Endothelial cell of umbilical vein (primary cell): Measurements from ENCODE around the gene PON2. TPM values are rescaled to one million over a fixed set of nuclear protein-coding genes. Genes with fewer than 3 reads are reported as not detected.

Experiments used
- BruUV-seq: library from RNA; stranded (reverse); fragments of 400-500 nt; replicated peaks from 2 replicates; lab custom pipeline; 2021; lab: Mats Ljungman, UMichigan
- CTCF ChIA-PET: fragments of 300-600, 350-600 bp; sonication (Branson Sonifier 250); formaldehyde crosslinking; loops from one replicate; lab custom pipeline; 2021; ENCODE audit warnings: antibody characterized with exemption, inconsistent platforms; lab: Charles Lee
- POLR2A ChIA-PET: fragments of 300-600, 350-600 bp; sonication (Branson Sonifier 250); formaldehyde crosslinking; loops from one replicate; lab custom pipeline; 2021; ENCODE audit warnings: antibody characterized with exemption, inconsistent platforms; lab: Charles Lee
- DNase-seq: peaks from one replicate; pipeline ENCODE4 v3.0.0-alpha.2; 2011; ENCODE audit warnings: low read depth, low spot score
- FAIRE-seq: peaks from 2 replicates; lab custom pipeline; 2011; peaks lifted over from hg19 to GRCh38; lab: Jason Lieb, UNC
- H2AFZ ChIP-seq: 2 replicates; pipeline ENCODE4 v1.6.0; 2012; ENCODE audit warnings: low read depth, low read length, control low read depth, inconsistent platforms
- H3K27ac ChIP-seq: 2 replicates; pipeline ENCODE4 v1.5.1; 2011; ENCODE audit warnings: low read depth, mild to moderate bottlenecking, control low read depth, low read length, moderate library complexity; ENCODE audit not compliant: insufficient read depth
- H3K27me3 ChIP-seq, 2 experiments: 2 replicates each; pipeline versions ENCODE4 v1.6.0 to v1.6.1; 2011; ENCODE audit warnings: low read length in 2 of 2, mixed read lengths in 1 of 2; ENCODE audit not compliant: control insufficient read depth in 2 of 2, insufficient read depth in 2 of 2
- H3K36me3 ChIP-seq, 2 experiments: 2 replicates in 1 of 2; 3 replicates in 1 of 2; pipeline ENCODE4 v1.5.1; 2011; ENCODE audit warnings: low read length in 2 of 2, mild to moderate bottlenecking in 1 of 2, moderate library complexity in 1 of 2; ENCODE audit not compliant: control insufficient read depth in 2 of 2, insufficient read depth in 2 of 2; ENCODE audit errors: extremely low read depth in 1 of 2
- H3K4me1 ChIP-seq: 3 replicates; pipeline ENCODE4 v1.5.1; 2011; ENCODE audit warnings: mild to moderate bottlenecking, low read length; ENCODE audit not compliant: control insufficient read depth, insufficient read depth; ENCODE audit errors: extremely low read depth
- H3K4me2 ChIP-seq: 2 replicates; pipeline ENCODE4 v1.6.1; 2011; ENCODE audit warnings: low read length, control low read depth, mixed read lengths; ENCODE audit not compliant: insufficient read depth
- H3K4me3 ChIP-seq, 3 experiments: fragments of 200-600 bp in 1 of 3; sonication (generic), shearing (Covaris generic) in 1 of 3; replicated peaks in 1 of 3; 2 replicates each; pipeline ENCODE4 v1.5.1; 2011 to 2016; ENCODE audit warnings: control low read depth in 3 of 3, low read length in 3 of 3, mild to moderate bottlenecking in 2 of 3, inconsistent platforms in 1 of 3, low read depth in 1 of 3, moderate library complexity in 1 of 3; ENCODE audit not compliant: insufficient read depth in 1 of 3
- H3K79me2 ChIP-seq: 2 replicates; pipeline ENCODE4 v1.6.0; 2012; ENCODE audit warnings: low read length, inconsistent platforms; ENCODE audit not compliant: control insufficient read depth, insufficient read depth
- H3K9ac ChIP-seq: replicated peaks from 2 replicates; pipeline ENCODE3; 2011; ENCODE audit warnings: low read length, control low read depth; ENCODE audit not compliant: insufficient read depth; ENCODE audit errors: extremely low read depth
- H3K9me1 ChIP-seq: replicated peaks from 3 replicates; pipeline ENCODE4 v1.6.0; 2011; ENCODE audit warnings: mild to moderate bottlenecking, low read length; ENCODE audit not compliant: control insufficient read depth, insufficient read depth; ENCODE audit errors: extremely low read depth
- H3K9me3 ChIP-seq: replicated peaks from 2 replicates; pipeline ENCODE4 v1.5.1; 2012; ENCODE audit warnings: low read length, inconsistent platforms; ENCODE audit not compliant: control insufficient read depth, insufficient read depth
- H4K20me1 ChIP-seq: replicated peaks from 2 replicates; pipeline ENCODE3; 2011; ENCODE audit warnings: mild to moderate bottlenecking, low read length; ENCODE audit not compliant: control insufficient read depth, insufficient read depth; ENCODE audit errors: extremely low read depth
- FOS ChIP-seq: IDR thresholded peaks from 2 replicates; pipeline ENCODE4 v1.6.1; 2011; ENCODE audit warnings: mild to moderate bottlenecking, low read length, moderate library complexity, borderline replicate concordance; ENCODE audit not compliant: insufficient read depth
- JUN ChIP-seq: IDR thresholded peaks from 2 replicates; pipeline ENCODE4 v1.6.1; 2011; ENCODE audit warnings: borderline replicate concordance, low read depth; ENCODE audit not compliant: insufficient read length, insufficient read depth
- MYC ChIP-seq: IDR thresholded peaks from one replicate; pipeline ENCODE4 v1.6.1; 2011; ENCODE audit warnings: mild to moderate bottlenecking, low read depth, low read length
- POLR2AphosphoS5 ChIP-seq: IDR thresholded peaks from 2 replicates; pipeline ENCODE4 v1.6.1; 2012; ENCODE audit warnings: low read depth, mild to moderate bottlenecking, control low read depth, low read length, moderate library complexity; ENCODE audit not compliant: insufficient read depth
- dilution Hi-C: fragments of 300-500 bp; cut with MboI; formaldehyde crosslinking; loops from one replicate; pipeline ENCODE4 v1.15.0; 2019; ENCODE audit warnings: low sequenced_read_pairs; ENCODE audit not compliant: extremely low pct_ligation_motif_present
- intact Hi-C: fragments of 100-400 bp; cut with micrococcal nuclease; formaldehyde crosslinking; loops from one replicate; pipeline ENCODE4 v1.10.0; 2022
- polyA plus RNA-seq, 4 experiments: library from polyadenylated mRNA; depleted of rRNA in 3 of 4; stranded (reverse) in 3 of 4; unstranded in 1 of 4; fragments of >200 nt; gene quantifications; 2 replicates each; pipeline versions ENCODE4 v1.2.1 to v1.2.3, GENCODE V29; 2011 to 2012; ENCODE audit warnings: missing spikeins in 1 of 4
- total RNA-seq: library from RNA; stranded (reverse); gene quantifications from 2 replicates; pipeline ENCODE4 v1.2.3, GENCODE V29; 2021
- TF ChIP-seq, protein P1 (sequence below), 2 donors: IDR thresholded peaks; 1 replicate in 1 of 2; 2 replicates in 1 of 2; pipeline ENCODE4 v1.5.1; 2011; ENCODE audit warnings: low read length in 2 of 2, mild to moderate bottlenecking in 2 of 2, moderate library complexity in 2 of 2, control low read depth in 1 of 2, inconsistent platforms in 1 of 2, low read depth in 1 of 2; ENCODE audit not compliant: insufficient read depth in 1 of 2; ENCODE audit errors: extremely low read depth in 1 of 2

Gene PON2
- total and polyA plus RNA-seq, 2 donors (not counting 3 experiments of a cell fraction or from before 2014, with no cell fraction given) = 110 to 125 TPM

DNA sequence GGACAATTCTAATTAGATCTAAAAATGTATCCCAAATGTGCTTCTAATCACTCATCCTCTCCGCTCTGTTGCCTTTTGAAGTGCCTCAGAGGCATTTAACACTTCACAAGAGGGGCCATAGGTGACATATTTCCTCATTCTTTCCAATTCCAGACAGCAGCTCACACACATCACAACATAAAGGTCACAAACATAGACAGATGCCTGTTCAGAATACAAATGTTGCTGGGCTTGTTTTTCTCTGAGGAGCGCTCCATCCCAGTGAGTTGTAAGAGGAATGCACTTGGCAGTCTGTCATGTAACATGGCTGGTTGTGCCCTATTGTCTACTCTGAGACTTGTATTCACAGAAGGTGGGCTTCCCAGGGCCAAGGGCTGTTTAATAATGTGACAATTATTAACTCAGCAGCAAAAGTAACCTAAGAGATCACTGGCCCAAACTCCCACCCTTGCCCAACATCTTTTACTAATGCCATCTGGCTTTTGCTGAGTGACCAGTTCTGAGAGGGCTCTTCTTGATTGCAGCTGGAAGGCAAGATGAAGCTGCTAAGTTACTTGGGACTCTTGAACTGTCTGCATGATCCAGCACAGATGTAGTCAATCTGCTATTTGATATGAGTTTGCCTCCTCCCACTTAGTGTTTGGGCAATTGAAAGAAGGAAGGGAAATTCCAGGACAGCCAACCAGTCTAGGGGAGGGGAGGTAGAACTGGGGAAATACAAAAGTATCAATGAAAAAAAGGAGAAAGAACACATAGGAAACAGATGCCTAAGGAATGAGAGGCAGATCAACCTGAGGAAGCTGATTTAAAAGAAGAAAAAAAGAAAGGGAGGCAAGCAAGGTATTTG lies 13.6 kb downstream of the PON2 start:
- DNase-seq = no peak

More for the DNA sequence above, 13.6 kb downstream of the PON2 start:
- H3K4me2 ChIP-seq = no peak overlapping the region
- no peak overlapping the region for H3K4me3 ChIP-seq
- intact Hi-C loops = no loop called here
- no peak overlapping the region for H3K27ac ChIP-seq
- no peaks in the 10 kb centered on the region for H3K4me1 ChIP-seq
- no peaks in the 10 kb centered on the region for H3K27me3 ChIP-seq
- no peak overlapping the region for H3K9ac ChIP-seq
- FAIRE-seq = no peak
- no TSS peak for BruUV-seq
- H4K20me1 ChIP-seq = peaks cover 3% of the 10 kb centered on the region
- no peaks in the 10 kb centered on the region for H3K9me1 ChIP-seq
- H3K36me3 ChIP-seq = peaks cover 2 to 3% of the 10 kb centered on the region in 2 experiments
- peaks cover 12% of the 10 kb centered on the region for H3K79me2 ChIP-seq
- POLR2A ChIA-PET = no interaction called here
- H2AFZ ChIP-seq = no peak overlapping the region
- CTCF ChIA-PET = interaction anchor here (0.9 kb wide), 1 partner anchor 55 kb away, joined by 3 read pairs; no protein-coding TSS in a partner anchor
- H3K9me3 ChIP-seq = no peaks in the 10 kb centered on the region
- dilution Hi-C loops = no loop called here
- no peak for TF ChIP-seq POLR2AphosphoS5
- no peak for TF ChIP-seq JUN
- no peak for TF ChIP-seq MYC
- TF ChIP-seq, protein P1, sequence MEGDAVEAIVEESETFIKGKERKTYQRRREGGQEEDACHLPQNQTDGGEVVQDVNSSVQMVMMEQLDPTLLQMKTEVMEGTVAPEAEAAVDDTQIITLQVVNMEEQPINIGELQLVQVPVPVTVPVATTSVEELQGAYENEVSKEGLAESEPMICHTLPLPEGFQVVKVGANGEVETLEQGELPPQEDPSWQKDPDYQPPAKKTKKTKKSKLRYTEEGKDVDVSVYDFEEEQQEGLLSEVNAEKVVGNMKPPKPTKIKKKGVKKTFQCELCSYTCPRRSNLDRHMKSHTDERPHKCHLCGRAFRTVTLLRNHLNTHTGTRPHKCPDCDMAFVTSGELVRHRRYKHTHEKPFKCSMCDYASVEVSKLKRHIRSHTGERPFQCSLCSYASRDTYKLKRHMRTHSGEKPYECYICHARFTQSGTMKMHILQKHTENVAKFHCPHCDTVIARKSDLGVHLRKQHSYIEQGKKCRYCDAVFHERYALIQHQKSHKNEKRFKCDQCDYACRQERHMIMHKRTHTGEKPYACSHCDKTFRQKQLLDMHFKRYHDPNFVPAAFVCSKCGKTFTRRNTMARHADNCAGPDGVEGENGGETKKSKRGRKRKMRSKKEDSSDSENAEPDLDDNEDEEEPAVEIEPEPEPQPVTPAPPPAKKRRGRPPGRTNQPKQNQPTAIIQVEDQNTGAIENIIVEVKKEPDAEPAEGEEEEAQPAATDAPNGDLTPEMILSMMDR (IDR thresholded peaks at IDR 0.05; ENCODE audit: extremely low read depth in 1 of 2, insufficient read depth in 1 of 2, low read depth in 1 of 2, low read length in 2 of 2) = no peak
- no peak for TF ChIP-seq FOS
